GM18519 (cell line): Measurements from ENCODE around the gene ZC3H6.
A peak's percentile ranks its signal among the peaks of the same experiment; 100 is the strongest.

Experiments
- ATAC-seq: cut with Tn5 transposase; IDR thresholded peaks from one replicate; pipeline ENCODE4 v1.9.1; 2021; ENCODE audit warnings: mild to moderate bottlenecking, moderate library complexity; ENCODE audit not compliant: unreplicated experiment, low FRiP score

Gene ZC3H6, protein sequence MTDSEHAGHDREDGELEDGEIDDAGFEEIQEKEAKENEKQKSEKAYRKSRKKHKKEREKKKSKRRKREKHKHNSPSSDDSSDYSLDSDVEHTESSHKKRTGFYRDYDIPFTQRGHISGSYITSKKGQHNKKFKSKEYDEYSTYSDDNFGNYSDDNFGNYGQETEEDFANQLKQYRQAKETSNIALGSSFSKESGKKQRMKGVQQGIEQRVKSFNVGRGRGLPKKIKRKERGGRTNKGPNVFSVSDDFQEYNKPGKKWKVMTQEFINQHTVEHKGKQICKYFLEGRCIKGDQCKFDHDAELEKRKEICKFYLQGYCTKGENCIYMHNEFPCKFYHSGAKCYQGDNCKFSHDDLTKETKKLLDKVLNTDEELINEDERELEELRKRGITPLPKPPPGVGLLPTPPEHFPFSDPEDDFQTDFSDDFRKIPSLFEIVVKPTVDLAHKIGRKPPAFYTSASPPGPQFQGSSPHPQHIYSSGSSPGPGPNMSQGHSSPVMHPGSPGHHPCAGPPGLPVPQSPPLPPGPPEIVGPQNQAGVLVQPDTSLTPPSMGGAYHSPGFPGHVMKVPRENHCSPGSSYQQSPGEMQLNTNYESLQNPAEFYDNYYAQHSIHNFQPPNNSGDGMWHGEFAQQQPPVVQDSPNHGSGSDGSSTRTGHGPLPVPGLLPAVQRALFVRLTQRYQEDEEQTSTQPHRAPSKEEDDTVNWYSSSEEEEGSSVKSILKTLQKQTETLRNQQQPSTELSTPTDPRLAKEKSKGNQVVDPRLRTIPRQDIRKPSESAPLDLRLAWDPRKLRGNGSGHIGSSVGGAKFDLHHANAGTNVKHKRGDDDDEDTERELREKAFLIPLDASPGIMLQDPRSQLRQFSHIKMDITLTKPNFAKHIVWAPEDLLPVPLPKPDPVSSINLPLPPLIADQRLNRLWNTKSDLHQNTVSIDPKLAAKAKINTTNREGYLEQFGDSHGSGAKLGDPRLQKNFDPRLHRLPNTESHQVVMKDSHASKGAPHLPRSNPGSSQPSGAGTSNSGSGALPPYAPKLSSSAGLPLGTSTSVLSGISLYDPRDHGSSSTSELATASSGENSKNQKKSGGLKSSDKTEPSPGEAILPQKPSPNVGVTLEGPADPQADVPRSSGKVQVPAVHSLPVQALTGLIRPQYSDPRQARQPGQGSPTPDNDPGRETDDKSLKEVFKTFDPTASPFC

DNA sequence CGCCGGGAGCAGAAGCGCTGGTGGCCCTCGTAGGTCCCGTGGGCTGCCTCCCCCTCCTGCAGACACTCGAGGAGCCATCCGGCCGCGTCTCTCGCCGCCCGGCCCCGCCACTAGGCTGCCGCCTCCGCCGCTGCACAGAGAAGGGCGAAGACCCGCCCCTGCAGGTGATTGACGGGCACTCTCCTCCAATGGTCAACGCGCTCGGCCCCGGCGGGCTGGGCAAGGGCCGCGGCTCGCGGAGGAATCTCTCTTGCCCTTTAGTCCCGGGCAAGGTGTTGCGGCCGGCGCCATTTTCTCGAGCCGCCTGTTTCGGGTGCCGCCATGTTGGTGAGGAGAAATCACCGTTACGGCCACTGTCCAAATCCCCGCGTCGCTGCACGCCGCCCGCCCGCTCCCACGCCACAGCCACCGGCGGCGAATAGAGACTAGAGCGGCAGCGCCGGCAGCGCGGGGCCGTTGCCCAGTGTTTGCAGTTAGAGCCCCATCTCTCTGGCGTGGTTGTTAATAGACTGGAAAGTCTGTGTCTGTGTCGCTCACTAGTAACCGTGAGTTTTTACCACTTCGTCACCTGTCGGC is at the start of gene ZC3H6:
ZC3H6 (plus strand) TSS at position 287 of the 576 bp plus-strand sequence. CDS start 398 bp downstream, outside the sequence.
- peak; percentile 93 for ATAC-seq

DNA sequence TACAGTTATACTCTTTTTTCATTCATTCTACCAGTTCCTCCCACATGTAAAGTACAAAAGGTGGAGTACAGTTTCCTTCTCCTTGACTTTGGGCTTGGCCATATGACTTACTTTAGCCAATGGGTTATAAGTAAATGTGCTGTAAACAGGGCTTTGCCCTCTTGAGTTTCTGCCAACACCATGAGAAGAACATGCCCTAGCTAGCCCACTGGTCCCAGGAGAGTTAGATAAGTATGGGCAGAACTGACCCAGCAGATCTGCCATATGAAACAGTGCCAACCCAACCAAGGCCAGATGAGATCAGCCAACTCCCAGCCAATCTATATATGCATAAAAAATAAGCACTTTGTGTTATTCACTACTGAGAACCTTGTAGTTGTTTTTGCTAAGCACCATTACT is 46.0 kb upstream of the ZC3H6 start:
- ATAC-seq: no peak

DNA sequence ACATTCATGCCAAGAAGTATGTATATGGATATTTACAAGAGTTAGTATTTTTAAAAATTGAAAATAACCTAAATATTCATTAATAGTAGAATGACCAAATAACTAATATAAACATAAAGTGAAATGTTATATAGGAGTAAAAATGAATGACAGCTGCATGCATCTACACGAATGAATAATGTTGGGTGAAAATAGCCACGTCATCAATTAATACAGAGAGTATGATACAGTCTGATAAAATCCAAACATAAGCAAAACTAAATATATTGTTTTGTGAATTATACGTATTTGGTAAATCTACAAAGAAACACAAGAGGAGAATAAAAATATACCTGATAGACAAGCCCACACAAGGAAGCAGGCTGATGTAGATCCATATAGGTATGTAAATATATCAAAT is 45.0 kb upstream of the ZC3H6 start:
- ATAC-seq: no peak

DNA sequence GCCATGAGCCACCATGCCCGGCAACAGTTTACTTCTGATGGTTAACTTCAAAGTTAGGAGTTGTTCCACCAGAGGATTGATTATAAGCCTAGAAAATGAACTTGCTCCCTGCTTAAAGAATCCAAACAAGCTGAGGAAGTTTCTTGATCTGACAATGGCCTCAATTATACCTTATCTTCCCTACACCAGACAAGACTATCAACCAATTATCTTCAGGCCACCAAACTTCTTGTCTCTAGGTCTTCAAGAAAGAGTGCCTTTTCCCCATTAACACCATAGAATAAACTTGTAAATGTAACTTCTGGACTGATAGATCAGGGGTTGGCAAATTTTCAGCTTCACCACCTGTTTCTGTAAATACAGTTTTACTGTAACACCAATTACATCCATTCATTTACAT is 35.5 kb upstream of the ZC3H6 start:
- ATAC-seq: no peak

DNA sequence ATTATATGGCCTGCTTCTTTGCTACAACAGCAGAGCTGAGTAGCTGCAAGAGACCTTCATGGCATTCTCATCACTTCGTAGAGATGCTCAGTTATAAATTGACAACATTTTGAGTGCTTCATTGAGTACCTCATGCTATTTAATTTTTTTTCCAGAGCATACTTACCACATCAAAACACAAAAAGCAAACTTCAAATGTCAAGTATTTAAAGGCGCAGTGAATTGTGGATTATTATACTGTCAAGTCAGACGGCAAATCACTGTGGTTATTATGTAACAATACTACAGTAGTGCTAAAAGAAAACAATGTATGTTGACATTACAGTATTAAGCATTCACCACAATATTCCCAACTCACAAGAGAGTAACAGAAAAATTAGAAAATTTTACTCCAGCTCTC is 33.0 kb upstream of the ZC3H6 start:
- no peak for ATAC-seq

DNA sequence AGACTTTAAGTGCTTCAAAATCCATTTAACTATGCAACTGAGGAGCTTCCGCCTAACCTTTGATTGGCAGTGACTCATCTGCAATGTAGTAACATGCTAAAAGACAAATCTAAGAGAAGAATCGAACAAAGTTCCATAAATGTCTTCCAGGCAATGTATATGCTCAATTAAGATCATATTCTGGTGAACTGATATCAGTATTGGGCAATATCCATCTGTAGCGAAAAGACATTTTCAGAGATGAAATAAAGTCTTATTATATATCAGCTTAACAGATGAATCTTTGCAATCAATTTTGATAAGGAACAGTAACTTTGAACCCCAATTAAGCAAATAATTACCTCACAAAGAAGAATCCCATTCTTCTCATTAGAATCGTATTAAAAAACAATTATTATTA is 32.2 kb upstream of the ZC3H6 start:
- no peak for ATAC-seq

DNA sequence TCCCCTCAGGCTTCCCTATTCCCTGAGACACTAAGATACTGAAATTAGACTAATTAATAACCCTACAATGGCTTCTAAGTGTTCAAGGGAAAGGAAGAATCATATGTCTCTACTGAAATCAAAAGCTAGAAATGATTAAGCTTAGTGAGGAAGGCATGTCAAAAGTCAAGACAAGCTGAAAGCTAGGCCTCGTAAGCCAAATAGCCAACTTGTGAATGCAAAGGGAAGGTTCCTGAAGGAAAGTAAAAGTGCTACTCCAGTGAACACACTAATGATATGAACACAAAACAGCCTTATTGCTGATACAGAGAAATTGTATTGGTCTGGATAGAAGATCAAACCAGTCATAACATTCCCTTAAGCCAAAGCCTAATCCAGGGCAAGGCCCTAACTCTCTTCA is 30.5 kb upstream of the ZC3H6 start:
- no peak for ATAC-seq

DNA sequence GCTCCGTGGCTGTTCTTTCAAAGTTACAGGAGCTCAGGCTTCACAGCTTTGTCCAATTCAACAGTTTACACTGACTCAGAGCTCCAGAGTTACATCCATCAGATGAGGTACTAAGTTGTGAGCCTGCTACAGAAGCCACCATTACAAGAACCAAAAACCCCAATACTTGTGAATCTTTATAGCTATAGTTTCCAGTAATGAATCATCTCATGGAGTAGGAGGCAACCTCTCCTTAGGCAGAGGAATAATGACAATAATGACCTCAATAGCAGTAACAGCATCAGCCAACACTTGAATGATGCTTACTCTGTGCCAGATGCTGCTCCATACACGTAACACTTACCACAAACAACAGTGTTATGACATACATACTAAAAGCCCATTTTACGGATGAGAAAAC is 24.1 kb upstream of the ZC3H6 start:
- no peak for ATAC-seq

DNA sequence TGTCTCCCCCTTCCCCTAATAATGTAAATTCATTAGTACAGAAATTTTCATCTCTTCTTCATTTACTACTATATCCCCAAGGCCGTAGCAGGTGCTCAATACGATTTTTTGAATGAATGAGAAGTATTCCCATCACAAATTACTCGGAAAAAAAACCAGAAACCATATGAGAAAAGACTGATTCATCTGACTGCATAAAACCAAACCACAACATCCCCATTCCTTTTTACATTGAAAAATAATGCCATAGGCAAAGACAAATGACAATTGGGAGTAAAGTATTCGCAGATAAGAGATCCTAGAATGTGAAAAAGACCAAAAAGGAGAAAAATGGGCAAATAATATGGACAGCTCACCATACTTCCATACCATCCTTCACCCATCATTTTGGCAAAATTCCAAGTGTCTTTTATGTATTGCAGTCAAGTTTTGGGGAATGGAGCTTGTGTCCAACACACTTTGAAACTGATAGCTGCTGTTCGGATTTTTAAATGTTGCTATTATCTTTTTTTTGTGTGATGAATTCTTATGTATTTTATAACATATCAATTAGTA is 22.1 kb upstream of the ZC3H6 start:
- ATAC-seq: no peak

DNA sequence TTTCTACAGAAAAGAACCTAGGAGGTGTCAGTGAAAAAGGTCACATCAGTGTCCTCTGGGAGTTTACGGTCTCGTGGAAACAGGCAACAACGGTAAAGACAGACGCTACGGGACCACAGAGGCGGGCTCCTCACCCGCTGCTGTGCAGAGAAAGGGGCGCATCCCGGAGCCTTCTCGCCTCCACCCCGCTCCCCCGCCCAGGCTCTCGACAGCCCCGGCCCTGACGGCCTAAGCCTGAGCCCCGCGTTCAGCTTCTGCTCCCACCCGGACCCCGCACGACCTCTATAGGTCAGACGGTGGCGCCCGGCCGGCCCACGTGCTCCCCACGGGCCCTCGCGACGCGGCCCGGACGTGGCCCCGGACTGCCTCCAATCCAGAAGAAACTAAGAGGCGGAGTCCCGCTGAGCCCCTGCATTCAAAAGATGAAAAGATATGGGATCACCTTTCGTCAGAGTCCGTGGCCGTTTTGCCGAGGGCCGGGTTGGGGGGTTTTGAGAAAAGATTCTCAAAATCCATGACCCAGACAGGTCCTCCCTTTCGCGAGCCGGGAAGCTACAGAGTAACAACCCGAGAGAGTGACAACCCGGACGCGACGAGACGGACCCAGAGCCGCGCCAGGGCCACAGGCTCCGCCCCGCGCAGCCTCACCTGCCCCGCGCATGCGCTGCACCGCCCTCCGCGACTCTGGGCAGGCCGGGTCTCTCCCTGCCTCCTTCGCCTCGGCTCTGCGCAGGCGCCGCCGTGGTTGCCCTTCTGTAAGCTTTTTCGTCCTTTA is 20.7 kb upstream of the ZC3H6 start, which contains the start of gene ZC3H8:
ZC3H8 (minus strand) TSS at position 577 of the 775 bp plus-strand sequence; CDS start at position 516, 61 bp downstream.
- ATAC-seq: peak; percentile 83

DNA sequence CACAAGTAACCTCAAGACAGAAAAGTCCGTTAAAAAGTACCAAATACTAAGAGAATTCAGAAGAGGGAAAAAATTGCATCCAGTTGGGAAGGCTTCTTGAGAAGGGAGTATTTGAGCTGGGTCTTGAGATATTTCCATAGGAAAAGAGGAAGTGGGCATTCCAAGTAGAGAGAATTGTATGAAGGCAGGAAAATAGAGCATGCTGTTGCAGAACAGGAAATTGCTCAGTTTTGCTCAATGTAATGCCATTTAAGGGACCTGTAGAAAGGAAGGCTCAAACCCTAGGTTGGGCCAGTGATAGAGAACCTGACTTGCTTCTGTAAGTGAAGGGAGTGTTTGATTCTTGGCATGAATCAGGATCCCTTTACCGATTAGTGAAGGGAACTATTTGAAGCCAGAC is 19.5 kb upstream of the ZC3H6 start:
- no peak for ATAC-seq

DNA sequence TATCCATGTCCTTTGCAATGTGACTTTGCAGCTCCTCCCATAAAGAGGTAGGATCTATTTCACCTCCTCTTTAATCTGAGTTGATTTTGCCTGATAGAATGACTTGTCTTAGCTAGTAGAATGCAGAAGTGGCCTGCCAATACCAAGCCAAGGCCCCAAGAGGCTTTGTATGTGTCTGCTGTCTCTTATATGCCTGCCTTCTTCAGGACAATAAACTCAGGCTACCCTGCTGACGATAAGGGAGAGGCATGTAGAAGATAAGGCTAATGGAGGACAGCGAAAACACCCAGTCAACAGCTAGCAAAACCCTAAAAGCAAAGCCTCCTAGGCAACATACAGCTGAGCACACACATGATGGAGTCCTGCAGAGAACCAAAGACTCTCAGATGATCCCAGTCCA is 18.7 kb upstream of the ZC3H6 start:
- ATAC-seq: no peak

DNA sequence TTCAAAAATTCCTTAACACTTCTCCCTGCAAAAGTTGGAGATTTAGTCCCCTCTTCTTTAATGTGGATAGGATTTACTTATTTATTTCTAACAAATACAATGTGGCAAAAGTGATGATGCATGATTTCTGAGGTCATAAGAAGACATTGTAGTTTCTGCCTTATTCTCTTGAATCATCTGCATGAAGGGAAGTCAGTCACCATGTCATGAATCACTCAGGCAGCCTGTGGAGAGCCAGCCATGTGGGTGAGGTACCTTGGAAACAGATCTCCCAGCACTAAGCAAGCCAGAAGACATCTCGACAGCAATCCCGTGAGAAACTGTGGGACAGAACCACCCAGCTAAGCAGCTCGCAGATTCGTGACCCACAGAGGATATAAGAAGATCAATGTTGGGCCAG is 17.8 kb upstream of the ZC3H6 start:
- no peak for ATAC-seq

DNA sequence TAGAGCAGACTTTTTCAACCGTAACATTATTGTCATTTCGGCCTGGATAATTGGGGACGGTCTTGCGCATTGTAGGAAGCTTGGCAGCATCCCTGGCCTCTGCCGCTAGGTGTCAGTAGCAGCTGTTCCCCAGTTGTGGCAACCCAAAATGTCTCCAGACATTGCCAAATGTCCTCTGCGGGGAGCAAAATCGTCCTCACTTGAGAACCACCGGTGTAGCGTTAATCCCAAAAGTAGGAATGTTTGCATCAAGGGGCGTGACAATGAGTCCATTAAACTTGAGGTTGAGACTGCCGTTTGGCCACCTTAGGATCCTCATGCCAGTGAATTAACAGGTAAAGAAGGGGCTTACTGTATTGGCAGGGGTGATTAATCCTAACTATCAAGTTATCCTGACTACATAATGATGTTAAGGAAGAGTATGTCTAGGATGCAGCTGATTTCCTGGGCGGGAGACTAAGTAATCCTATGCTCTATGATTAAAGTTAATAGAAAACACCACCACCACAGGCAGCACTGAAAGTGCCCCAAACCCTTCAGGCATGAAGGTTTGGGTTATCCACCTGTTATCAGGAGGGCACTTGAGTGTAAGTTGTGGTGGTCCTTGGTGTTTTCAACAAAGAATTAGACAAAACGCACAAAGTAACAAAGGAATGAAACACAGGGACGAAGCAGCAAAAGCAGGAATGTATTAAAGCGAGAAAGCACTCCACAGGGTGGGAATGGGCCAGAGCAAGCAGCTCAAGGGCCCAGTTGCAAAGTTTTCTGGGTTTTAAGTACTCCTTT is 15.7 kb upstream of the ZC3H6 start:
- ATAC-seq: no peak

DNA sequence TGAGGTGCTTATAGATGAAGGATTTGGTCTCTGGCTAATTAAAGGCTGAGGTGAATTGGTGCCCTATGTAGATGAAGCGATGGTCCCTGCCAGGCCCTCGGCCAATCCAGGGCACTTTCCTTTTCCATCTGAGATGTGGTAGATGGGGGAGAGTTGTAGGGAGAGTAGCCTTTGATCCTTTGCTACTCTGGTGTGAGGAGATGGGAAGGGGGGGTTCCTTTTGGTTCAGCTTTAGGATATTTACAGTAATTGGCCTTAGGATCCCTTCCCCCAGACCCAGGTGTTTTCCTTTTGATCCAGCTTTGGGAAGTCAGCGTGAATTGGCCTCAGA is 15.1 kb upstream of the ZC3H6 start:
- ATAC-seq: no peak

DNA sequence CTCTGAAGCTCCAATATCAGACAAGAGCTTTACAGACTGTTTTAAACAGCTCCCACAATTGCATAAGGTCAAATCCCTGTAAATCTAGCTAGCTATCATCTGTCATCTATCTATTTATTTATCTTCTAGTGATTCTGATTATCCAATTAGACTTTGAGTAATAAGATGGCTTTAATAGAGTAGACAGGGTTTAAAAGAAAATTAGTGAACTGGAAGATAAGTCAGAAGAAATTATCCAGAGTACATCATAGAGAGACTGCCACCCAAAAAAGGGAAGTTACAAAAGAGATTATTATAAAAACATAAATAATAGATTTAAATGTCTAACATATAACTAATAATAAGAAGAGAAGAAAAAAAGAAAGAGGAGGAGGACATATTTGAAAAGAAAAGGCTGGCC is 12.5 kb upstream of the ZC3H6 start:
- no peak for ATAC-seq

DNA sequence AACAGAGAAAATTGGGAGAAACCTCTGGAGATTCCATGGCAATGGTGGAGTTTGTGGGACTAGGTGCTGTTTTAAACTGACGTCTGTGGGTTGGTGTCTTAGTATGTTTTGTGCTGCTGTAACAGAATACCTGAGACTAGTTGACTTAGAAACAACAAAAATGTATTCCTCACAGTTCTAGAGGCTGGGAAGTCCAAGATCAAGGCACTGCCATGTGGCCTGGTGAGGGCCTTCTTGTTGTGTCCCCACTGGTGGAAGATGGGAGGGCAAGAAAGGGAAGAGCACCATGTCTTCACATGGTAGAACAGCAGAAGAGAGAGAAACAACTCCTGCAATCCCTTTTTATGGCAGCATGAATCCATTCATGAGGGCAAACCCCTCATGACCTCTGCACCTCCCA is 6.8 kb upstream of the ZC3H6 start:
- ATAC-seq: no peak

DNA sequence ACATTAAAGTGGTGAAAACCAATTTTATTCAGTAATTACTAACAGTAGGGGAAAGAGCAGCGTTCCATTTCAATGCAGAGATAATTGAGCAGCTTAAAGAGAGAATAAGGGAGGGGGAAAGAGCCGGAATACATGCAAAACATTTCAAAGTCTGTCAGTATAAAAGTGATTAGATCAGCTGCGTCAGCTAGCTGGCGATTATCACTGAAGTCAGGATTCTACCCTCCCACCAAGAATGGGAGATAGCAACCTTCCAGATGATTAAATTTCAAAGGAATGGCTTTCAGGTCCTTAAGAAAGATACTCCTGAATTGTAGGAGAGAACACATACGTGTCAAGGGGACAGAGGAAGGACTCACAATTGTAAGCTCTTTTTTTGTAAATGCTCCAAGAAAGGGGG is 2.7 kb upstream of the ZC3H6 start:
- ATAC-seq: no peak

DNA sequence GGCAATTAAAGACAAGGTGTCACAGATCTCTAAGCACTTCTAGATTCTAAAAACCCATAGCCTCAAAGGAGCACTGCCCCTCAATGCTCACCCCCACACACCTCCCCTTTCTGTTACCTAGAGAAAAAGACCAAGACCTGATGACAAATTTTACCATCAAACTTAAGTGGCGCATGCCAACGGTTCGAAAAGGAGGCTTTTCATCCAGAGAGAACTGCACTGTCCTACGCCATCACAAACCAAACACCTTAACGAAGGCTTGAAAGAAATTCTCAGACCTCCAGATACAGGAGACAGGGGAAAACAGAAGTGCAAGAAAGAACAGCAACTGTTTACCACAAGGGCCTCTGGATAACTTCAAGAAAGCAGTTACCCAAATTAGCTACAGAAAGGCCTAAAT is 2.0 kb upstream of the ZC3H6 start:
- ATAC-seq: no peak
